GM18909 (cell line): ENCODE data around the gene NOX3.
"Not testable (repeated sequence)": the region's sequence is repeated elsewhere in the genome, so short reads cannot be mapped to it uniquely, and the experiment has no call there.

ENCODE experiments used
- ATAC-seq: cut with Tn5 transposase; IDR thresholded peaks from one replicate; pipeline ENCODE4 v1.9.1; 2021; ENCODE audit warnings: mild to moderate bottlenecking; ENCODE audit not compliant: unreplicated experiment, poor library complexity

Gene NOX3

GRCh38 chr6:155455766-155456165, at the start of gene NOX3:
Gene NOX3 (minus strand): TSS chr6:155455839. CDS start chr6:155455800, 39 bp downstream.
- ATAC-seq = no peak

DNA sequence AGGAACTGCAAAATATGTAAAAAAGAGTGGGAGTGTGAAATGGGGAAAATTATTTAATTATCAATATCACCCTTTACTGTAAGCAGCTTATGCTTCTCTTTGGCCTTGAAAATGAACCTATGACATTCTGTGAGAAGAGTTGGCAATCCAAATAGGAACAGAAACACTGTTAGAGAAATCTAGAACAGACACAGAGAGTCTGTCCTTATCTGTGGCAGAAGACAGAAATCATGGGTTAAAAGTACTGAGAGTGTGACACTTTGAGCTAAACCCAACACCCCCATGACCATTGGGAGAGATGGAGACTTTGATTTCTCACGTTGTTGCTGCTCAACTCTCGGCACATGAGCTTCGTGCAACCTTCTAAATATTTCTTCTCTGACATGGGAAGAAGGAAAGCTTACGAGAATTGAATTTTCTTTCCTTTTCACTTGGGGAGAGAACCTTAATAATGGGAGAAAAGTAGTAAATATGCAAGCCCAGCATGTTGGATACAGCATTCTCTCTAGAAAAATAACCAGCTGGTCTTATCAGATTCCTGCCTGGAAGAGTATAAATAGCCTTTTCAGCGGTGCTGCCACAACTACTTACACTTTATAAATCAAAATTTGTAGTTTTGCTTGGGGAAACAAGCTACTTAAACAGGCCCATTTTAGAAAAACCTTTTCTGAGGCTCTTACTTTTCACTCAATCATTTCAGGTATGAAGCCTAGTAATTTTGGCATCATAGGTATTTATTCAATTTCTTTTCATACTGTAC, 49.4 kb upstream of the NOX3 start:
- no peak for ATAC-seq

DNA sequence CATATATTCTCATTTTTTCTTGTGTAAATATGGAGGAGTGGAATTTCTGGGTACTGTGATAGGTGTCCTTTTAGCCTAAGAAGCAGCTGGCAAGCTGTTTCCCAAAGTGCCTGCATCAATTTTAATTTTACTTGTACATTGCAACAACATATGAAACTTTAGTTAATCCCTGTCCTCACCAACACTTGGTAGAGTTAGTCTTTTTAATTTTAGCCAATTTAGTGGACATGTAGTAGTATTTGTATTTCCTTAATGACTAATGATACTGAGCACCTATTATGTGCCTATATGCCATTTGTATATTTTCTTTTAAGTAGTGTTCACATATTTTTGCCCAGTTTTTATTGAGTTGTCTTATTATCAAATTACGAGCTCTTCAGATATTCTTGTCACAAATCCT, 46.8 kb upstream of the NOX3 start:
- ATAC-seq = no peak

GRCh38 chr6:155499574-155499973, 43.9 kb upstream of the NOX3 start:
- ATAC-seq = no peak

DNA sequence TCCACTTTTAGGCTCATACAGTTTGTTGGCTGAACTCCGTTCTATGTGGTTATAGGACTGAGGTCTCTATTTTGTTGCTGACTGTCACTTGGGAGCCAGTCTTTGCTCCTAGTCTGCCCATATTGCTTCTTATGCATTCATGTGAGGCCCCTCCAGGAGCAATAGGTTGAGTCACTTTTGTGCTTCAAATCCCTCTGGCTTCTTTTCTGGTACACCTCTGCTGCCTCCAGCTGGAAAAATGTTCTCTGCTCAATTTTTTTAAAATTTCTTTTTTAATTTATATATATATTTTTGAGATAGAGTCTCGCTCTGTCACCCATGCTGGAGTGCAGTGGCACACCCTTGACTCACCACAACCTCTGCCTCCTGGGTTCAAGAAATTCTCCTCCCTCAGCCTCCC, 42.7 kb upstream of the NOX3 start:
- ATAC-seq = no peak

DNA sequence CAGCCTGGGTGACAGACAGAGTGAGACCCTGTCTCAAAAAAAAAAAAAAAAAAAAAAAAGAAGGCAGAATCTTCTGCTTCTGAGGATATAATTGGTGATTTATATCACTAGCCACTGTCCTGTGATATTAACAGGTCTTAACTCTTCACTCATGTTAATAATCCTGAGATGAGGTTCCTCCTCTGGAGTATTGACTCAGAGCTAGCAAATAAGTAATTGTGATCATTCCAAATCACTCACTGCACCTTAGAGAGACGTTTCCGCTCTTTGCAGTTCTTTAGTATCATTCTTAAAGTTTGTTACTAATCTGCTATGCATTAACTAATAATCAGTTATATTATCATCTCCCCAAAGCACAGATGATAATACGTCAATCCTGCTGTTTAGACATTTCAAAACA, 41.6 kb upstream of the NOX3 start:
- no peak for ATAC-seq

GRCh38 chr6:155495011-155495768, 39.6 kb upstream of the NOX3 start:
- ATAC-seq = no peak

- peak; percentile 88 for ATAC-seq
Observed at GRCh38 chr6:155493694-155494143, 38.1 kb upstream of the NOX3 start.

DNA sequence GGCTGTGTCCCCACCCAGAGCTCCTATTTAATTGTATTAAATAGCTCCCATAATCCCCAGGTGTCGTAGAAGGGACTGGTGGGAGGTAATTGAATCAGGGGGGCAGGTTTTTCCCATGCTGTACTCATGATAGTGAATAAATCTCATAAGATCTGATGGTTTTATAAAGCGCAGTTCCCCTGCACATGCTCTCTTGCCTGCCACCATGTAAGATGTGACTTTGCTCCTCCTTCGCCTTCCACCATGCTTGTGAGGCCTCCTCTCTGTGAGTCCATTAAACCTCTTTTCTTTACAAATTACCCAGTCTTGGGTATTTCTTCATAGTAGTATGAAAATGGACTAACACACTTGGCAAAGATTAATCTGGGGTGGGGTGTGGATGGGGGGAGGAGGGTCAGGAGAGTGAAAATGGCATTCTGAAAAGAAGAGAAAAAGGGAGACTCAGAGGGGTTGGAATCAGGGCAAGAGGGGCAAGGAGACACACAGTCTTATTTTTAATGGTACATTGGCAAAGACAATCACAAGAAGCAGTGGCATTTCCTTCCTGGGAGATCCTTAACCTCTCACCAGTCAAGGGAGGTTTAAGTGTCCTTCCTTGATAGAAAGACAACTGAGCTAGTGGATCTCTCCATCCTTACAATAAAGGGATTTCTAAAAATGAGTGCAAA, 37.5 kb upstream of the NOX3 start:
- peak; percentile 36 for ATAC-seq

DNA sequence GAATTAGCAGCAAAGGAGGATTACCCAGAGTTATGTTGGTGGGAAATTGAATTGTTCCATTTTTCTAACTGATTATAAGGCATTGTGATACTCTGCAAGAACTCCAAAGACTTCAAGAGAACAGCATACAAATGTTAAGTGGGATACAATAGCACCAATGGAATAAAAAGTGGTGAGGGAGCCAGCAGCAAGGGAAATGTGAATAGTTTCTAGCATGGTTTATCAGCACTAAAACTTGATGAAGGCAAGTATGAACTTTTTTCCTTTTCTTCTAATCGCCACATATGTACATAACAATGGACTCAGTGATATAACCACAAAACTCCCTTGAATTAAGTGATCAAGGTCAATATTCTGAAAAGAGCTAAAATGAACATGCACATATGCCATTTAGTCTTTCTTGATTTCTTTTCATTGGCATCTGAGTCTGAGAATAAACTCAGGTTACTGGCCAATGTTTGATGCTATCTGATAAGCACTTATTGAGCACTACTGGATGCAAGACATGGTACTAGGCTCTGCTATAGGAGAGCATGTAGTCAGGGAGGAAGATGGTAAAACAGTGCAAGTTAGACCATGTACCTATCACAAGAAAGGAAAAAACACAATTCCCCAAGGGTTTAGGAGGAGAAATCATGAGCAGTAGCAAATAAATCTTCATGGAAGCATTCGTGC, 36.6 kb upstream of the NOX3 start:
- ATAC-seq = no peak

DNA sequence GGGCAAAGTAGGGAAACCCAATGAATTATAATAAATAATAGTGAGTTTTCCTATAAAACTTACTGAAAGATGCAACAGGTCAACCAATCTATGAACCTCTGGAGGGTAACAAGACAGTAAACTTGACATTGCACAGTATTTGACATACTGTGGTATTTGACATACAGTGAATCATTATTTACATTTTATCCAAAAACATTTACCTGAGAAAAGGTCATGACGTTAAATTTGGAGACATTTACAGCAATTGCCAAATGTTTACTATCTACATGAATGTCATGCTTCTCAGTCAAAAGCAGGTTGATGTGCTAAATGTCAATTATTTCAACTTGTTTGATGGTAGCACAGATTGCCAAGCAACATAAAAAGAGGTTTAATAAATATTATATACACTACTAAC, 35.8 kb upstream of the NOX3 start:
- no peak for ATAC-seq

- ATAC-seq = not testable (repeated sequence)
Observed at GRCh38 chr6:155488197-155488596, 32.6 kb upstream of the NOX3 start.

DNA sequence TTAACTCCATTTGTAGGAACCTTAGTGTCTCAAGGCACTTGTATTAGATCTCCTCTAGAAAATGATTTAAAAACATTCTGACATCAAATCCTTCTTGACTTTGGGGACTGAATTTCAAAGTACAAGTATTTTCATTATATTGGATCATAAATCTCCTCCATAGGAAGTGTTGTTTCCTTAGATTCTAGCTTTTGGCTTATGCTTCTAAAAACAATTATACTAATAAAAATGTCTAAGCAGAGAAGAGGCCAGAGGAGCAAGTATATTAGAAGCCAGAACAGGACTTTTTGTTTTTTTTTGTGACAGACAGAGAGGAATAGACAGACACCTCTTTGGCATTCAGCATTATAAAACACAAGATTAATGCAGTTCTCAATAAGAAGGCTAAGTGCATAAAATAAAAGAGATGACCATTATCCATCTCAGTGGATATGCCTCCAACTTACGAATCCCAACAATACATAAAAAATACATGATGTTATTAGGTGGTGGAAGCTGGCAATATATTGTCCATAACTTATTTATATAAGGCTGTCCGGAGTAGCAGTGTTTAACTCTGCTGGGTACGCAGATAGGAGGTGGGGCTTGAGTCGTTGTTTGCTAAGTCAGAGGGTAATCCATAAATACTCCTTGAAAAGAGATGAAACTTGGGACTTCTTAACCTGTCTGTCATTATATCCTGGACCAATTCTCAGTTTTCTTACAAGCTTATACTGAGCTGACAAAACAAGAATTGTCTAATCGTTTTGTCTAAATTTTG, 31.9 kb upstream of the NOX3 start:
- ATAC-seq = no peak

GRCh38 chr6:155486721-155487294, 31.2 kb upstream of the NOX3 start:
- no peak for ATAC-seq

DNA sequence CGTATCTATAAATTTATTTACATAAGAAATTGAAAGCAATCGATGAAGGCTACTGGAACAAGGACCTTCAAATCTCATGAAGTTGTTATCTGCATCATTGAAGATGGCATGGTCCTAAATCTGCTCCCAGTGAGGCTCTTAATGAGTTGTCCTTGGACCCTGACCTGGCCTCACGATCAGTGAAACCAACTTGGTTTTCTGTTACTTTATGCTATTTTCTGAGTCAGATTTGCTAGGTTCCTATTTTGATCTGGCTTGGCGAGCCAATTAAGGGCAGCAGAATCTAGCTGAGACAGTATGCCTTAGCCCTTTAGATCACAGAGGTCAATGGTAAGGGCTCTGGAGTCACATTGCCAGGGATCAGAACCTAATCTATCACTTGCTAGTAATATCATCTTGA, 30.1 kb upstream of the NOX3 start:
- no peak for ATAC-seq

GRCh38 chr6:155483858-155484257, 28.2 kb upstream of the NOX3 start:
- no peak for ATAC-seq

DNA sequence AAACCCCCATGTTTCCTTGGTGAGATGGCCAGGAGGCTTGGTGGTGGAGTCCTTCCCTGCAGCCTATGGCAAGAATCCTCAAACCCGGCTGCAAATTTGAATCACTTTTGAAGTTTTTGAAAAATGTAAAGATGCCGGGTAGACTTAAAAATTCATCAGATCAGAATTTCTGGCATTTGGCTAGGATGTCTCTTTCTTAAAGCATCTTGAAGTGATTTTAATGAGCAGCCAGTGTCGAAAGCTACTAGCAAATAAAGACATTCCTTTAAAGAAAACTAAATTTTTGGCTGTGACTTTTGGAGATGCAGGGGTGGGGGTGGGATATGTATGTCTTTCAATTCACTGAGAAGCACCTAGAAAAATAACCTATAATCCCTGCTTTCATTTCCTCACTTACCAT, 25.6 kb upstream of the NOX3 start:
- no peak for ATAC-seq

GRCh38 chr6:155473741-155474140, 18.1 kb upstream of the NOX3 start:
- no peak for ATAC-seq

GRCh38 chr6:155472886-155473285, 17.2 kb upstream of the NOX3 start:
- no peak for ATAC-seq
